Neural progenitor cell (in vitro differentiated cells): ENCODE measurements around the gene ZXDC. TPM values are rescaled to one million over a fixed set of nuclear protein-coding genes. Genes with fewer than 3 reads are reported as not detected.

Source experiments
- DNase-seq: peaks from one replicate; pipeline ENCODE4 v3.0.0-alpha.2; 2016; ENCODE audit warnings: low spot score
- H2AFZ ChIP-seq: fragments of 200-600 bp; sonication (generic); replicated peaks from 2 replicates; pipeline ENCODE4 v1.6.1; 2016; ENCODE audit warnings: antibody characterized with exemption
- H3F3A ChIP-seq: fragments of 200-600 bp; sonication (generic); 2 replicates; pipeline ENCODE4 v1.6.1; 2016; ENCODE audit warnings: antibody characterized with exemption, low read depth
- H3K27ac ChIP-seq: fragments of 200-600 bp; sonication (generic); 2 replicates; pipeline ENCODE4 v1.5.1; 2016; ENCODE audit warnings: mild to moderate bottlenecking
- H3K27me3 ChIP-seq: fragments of 200-600 bp; sonication (generic); 2 replicates; pipeline ENCODE4 v1.6.1; 2016; ENCODE audit warnings: mild to moderate bottlenecking, moderate library complexity
- H3K36me3 ChIP-seq: fragments of 200-600 bp; sonication (generic); 2 replicates; pipeline ENCODE4 v1.5.1; 2016
- H3K4me1 ChIP-seq: fragments of 200-600 bp; sonication (generic); 2 replicates; pipeline ENCODE4 v1.6.1; 2016; ENCODE audit warnings: mixed run types
- H3K4me2 ChIP-seq: fragments of 200-600 bp; sonication (generic); 2 replicates; pipeline ENCODE4 v1.6.1; 2016
- H3K4me3 ChIP-seq: fragments of 200-600 bp; sonication (generic); 2 replicates; pipeline ENCODE4 v1.5.1; 2016
- H3K79me2 ChIP-seq: fragments of 200-600 bp; sonication (generic); 2 replicates; pipeline ENCODE4 v1.6.1; 2016; ENCODE audit warnings: low read depth
- H3K9ac ChIP-seq: fragments of 200-600 bp; sonication (generic); 2 replicates; pipeline ENCODE4 v1.6.1; 2016
- H3K9me3 ChIP-seq: fragments of 200-600 bp; sonication (generic); 2 replicates; pipeline ENCODE4 v1.5.1; 2016; ENCODE audit warnings: low read depth
- H4K20me1 ChIP-seq: fragments of 200-600 bp; sonication (generic); 2 replicates; pipeline ENCODE4 v1.6.1; 2016; ENCODE audit warnings: low read depth
- H3K27ac Mint-ChIP-seq: 3 replicates; pipeline ENCODE4 v1.8.0; 2021; ENCODE audit warnings: mixed read lengths
- H3K27me3 Mint-ChIP-seq: 2 replicates; pipeline ENCODE4 v1.8.0; 2022; ENCODE audit warnings: low read depth, mild to moderate bottlenecking, inconsistent platforms, moderate library complexity, mixed read lengths; ENCODE audit not compliant: insufficient read depth
- H3K36me3 Mint-ChIP-seq: 3 replicates; pipeline ENCODE4 v1.8.0; 2021; ENCODE audit warnings: mixed read lengths
- H3K4me1 Mint-ChIP-seq: 3 replicates; pipeline ENCODE4 v1.8.0; 2021; ENCODE audit warnings: mixed read lengths
- H3K4me3 Mint-ChIP-seq: 3 replicates; pipeline ENCODE4 v1.8.0; 2021; ENCODE audit warnings: mild to moderate bottlenecking, moderate library complexity, mixed read lengths
- H3K9me3 Mint-ChIP-seq: 3 replicates; pipeline ENCODE4 v1.8.0; 2020; ENCODE audit warnings: mixed read lengths
- EZH2 ChIP-seq: fragments of 200-600 bp; sonication (generic); IDR thresholded peaks from 2 replicates; pipeline ENCODE4 v1.6.1; 2017; ENCODE audit warnings: antibody characterized with exemption, mild to moderate bottlenecking, moderate library complexity
- EZH2phosphoT487 ChIP-seq: fragments of 200-600 bp; sonication (generic); IDR thresholded peaks from 2 replicates; pipeline ENCODE4 v1.6.1; 2017; ENCODE audit warnings: antibody characterized with exemption
- total RNA-seq: library from RNA; depleted of rRNA; stranded (reverse); fragments of >200 nt; gene quantifications from 2 replicates; pipeline ENCODE4 v1.2.3, GENCODE V29; 2015; ENCODE audit warnings: low replicate concordance
- TF ChIP-seq, protein P1 (sequence below): fragments of 200-600 bp; sonication (generic); IDR thresholded peaks from 2 replicates; pipeline ENCODE4 v1.5.1; 2017; ENCODE audit warnings: antibody characterized with exemption, mild to moderate bottlenecking

ZXDC gene
- total RNA-seq, 1 donor from 2014 or later = 12.4 TPM

DNA sequence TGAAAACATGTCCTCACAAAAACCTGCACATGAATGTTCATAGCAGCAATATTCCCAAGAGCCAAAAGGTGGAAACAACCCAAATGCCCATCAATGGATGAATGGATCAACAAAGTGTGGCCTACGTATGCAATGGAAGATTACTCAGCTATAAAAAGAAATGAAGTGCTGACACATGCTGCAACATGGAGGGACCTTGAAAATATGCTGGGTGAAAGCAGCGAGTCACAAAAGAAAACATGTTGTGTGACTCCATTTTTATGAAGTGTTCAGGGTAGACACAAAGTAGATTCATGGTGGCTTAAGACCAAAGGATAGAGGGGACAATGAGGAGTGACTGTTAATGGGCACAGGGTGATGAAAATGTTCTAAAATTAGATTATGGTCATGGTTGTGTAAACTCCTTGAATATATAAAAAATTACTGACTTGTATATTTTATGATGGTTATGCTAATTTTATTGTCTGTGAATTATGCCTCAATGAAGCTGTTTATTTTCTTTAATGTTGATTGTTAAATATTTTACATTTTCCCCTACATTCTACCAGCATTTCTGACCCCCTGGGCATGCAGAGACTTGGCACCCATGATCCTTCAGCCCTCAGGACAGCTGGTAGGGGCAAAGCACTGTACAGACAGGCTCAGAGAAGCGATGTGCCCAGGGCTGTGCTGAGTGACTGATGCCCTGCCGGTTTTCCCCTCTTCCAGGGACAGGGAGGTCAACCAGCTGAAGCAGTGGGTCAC, 43.2 kb downstream of the ZXDC start:
- H3K4me1 Mint-ChIP-seq = peaks cover 10% of the 10 kb centered on the region
- no peaks in the 10 kb centered on the region for H3F3A ChIP-seq
- peaks cover 3% of the 10 kb centered on the region for H3K27me3 Mint-ChIP-seq
- H3K27ac Mint-ChIP-seq = no peak overlapping the region
- no peaks in the 10 kb centered on the region for H3K36me3 ChIP-seq
- no peaks in the 10 kb centered on the region for H3K27me3 ChIP-seq
- no peak overlapping the region for H3K4me2 ChIP-seq
- H3K27ac ChIP-seq = no peak overlapping the region
- peaks cover 3% of the 10 kb centered on the region for H3K9me3 Mint-ChIP-seq
- TF ChIP-seq EZH2 (no peak), EZH2phosphoT487 (no peak)
- TF ChIP-seq, protein P1, sequence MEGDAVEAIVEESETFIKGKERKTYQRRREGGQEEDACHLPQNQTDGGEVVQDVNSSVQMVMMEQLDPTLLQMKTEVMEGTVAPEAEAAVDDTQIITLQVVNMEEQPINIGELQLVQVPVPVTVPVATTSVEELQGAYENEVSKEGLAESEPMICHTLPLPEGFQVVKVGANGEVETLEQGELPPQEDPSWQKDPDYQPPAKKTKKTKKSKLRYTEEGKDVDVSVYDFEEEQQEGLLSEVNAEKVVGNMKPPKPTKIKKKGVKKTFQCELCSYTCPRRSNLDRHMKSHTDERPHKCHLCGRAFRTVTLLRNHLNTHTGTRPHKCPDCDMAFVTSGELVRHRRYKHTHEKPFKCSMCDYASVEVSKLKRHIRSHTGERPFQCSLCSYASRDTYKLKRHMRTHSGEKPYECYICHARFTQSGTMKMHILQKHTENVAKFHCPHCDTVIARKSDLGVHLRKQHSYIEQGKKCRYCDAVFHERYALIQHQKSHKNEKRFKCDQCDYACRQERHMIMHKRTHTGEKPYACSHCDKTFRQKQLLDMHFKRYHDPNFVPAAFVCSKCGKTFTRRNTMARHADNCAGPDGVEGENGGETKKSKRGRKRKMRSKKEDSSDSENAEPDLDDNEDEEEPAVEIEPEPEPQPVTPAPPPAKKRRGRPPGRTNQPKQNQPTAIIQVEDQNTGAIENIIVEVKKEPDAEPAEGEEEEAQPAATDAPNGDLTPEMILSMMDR = no peak
- no peaks in the 10 kb centered on the region for H3K79me2 ChIP-seq
- DNase-seq = no peak
- no peaks in the 10 kb centered on the region for H3K9me3 ChIP-seq
- no peaks in the 10 kb centered on the region for H3K4me1 ChIP-seq
- H2AFZ ChIP-seq = no peak overlapping the region
- no peak overlapping the region for H3K4me3 Mint-ChIP-seq
- no peak overlapping the region for H3K9ac ChIP-seq
- no peak overlapping the region for H3K4me3 ChIP-seq
- peaks cover 8% of the 10 kb centered on the region for H3K36me3 Mint-ChIP-seq
- H4K20me1 ChIP-seq = no peaks in the 10 kb centered on the region

DNA sequence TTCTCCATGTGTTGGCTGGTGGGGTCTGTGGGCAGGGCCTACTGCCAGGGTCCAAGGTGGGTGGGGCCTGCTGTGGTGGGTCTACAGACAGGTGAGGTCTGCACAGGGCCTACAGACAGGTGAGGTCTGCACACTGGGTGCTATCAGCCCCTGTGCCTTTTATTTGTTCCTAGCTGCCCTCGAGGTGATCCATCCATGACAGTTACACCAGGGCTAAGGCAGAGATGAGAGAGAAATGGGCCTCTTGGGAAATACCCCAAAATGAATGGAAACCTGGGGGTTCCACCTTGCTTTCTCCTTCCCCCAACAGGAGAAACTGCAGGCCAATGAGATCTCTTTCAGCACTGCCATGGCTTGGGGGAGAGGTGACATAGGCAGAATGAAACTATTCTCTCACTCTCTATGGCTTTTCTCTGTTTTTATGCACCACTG, 44.6 kb downstream of the ZXDC start:
- H3K27me3 ChIP-seq = no peaks in the 10 kb centered on the region
- Mint-ChIP-seq H3K4me1 (peaks cover 4% of the 10 kb centered on the region), H3K9me3 (peaks cover 11% of the 10 kb centered on the region), H3K36me3 (peaks cover 10% of the 10 kb centered on the region), H3K27ac (no peak overlapping the region), H3K4me3 (no peak overlapping the region), H3K27me3 (peaks cover 3% of the 10 kb centered on the region)
- no peak overlapping the region for H3K27ac ChIP-seq
- no peaks in the 10 kb centered on the region for H3K79me2 ChIP-seq
- no peak for DNase-seq
- H3K4me3 ChIP-seq = no peak overlapping the region
- no peak overlapping the region for H3K9ac ChIP-seq
- H3K4me2 ChIP-seq = no peak overlapping the region
- H3K36me3 ChIP-seq = no peaks in the 10 kb centered on the region
- H3K9me3 ChIP-seq = no peaks in the 10 kb centered on the region
- H2AFZ ChIP-seq = no peak overlapping the region
- no peaks in the 10 kb centered on the region for H4K20me1 ChIP-seq
- H3F3A ChIP-seq = no peaks in the 10 kb centered on the region
- TF ChIP-seq EZH2 (no peak), EZH2phosphoT487 (no peak)
- TF ChIP-seq, protein P1 = no peak
- no peaks in the 10 kb centered on the region for H3K4me1 ChIP-seq

DNA sequence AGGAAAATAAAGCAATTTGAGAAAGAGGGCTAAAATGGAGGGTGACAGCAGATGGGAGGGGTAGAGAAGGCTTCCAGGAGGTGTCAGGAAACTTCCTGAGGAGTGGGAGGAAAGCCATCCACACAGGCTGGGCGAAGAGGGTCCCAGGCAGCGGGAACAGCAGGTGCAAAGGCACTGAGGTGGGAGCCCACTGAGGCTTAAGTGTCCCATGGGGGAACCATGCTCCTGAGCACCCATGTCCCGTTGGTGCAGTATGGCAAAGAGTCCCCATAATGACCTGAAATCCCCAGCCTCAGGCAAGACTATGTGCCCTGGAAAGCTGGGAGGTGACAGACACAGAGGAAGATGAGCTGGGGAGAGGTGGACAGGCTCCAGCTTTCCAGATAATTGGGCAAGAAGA, 50.9 kb downstream of the ZXDC start:
- Histone ChIP-seq H3K9ac (no peak overlapping the region), H3K27ac (no peak overlapping the region), H3K79me2 (no peaks in the 10 kb centered on the region), H3F3A (no peaks in the 10 kb centered on the region), H3K4me3 (no peak overlapping the region), H3K36me3 (no peaks in the 10 kb centered on the region), H3K4me2 (no peak overlapping the region), H3K27me3 (no peaks in the 10 kb centered on the region), H2AFZ (no peak overlapping the region), H3K4me1 (no peaks in the 10 kb centered on the region), H4K20me1 (no peaks in the 10 kb centered on the region), H3K9me3 (peaks cover 6% of the 10 kb centered on the region)
- DNase-seq = no peak
- Mint-ChIP-seq H3K27me3 (peaks cover 2% of the 10 kb centered on the region), H3K36me3 (peaks cover 7% of the 10 kb centered on the region), H3K9me3 (peaks cover 17% of the 10 kb centered on the region), H3K4me3 (no peak overlapping the region), H3K4me1 (peaks cover 5% of the 10 kb centered on the region), H3K27ac (no peak overlapping the region)
- TF ChIP-seq EZH2 = no peak
- no peak for TF ChIP-seq EZH2phosphoT487
- TF ChIP-seq, protein P1 = no peak
